NB4 (cell line): ENCODE results near the gene ZAP70.

Source experiments
- MYC ChIP-seq: IDR thresholded peaks from 2 replicates; pipeline ENCODE4 v1.6.1; 2011; ENCODE audit warnings: low read depth, low read length
- POLR2A ChIP-seq: IDR thresholded peaks from 2 replicates; pipeline ENCODE4 v1.6.1; 2011; ENCODE audit warnings: mild to moderate bottlenecking; ENCODE audit not compliant: insufficient read length; ENCODE audit errors: extremely low read depth
- TF ChIP-seq, protein P1 (sequence below): IDR thresholded peaks from one replicate; pipeline ENCODE4 v1.5.1; 2012; ENCODE audit warnings: low read depth, low read length
- TF ChIP-seq, protein P2 (sequence below): IDR thresholded peaks from 2 replicates; pipeline ENCODE4 v1.6.1; 2011; ENCODE audit warnings: low read depth, low read length

GRCh38 chr2:97714084-97714949, 941 bp downstream of the ZAP70 start:
- TF ChIP-seq, protein P1, sequence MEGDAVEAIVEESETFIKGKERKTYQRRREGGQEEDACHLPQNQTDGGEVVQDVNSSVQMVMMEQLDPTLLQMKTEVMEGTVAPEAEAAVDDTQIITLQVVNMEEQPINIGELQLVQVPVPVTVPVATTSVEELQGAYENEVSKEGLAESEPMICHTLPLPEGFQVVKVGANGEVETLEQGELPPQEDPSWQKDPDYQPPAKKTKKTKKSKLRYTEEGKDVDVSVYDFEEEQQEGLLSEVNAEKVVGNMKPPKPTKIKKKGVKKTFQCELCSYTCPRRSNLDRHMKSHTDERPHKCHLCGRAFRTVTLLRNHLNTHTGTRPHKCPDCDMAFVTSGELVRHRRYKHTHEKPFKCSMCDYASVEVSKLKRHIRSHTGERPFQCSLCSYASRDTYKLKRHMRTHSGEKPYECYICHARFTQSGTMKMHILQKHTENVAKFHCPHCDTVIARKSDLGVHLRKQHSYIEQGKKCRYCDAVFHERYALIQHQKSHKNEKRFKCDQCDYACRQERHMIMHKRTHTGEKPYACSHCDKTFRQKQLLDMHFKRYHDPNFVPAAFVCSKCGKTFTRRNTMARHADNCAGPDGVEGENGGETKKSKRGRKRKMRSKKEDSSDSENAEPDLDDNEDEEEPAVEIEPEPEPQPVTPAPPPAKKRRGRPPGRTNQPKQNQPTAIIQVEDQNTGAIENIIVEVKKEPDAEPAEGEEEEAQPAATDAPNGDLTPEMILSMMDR: no peak
- TF ChIP-seq MYC (no peak), POLR2A (no peak)
- TF ChIP-seq, protein P2, sequence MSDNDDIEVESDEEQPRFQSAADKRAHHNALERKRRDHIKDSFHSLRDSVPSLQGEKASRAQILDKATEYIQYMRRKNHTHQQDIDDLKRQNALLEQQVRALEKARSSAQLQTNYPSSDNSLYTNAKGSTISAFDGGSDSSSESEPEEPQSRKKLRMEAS: no peak
